GM21528 (cell line): ENCODE results near the gene THEM5.

Experiments
- ATAC-seq: cut with Tn5 transposase; IDR thresholded peaks from one replicate; pipeline ENCODE4 v1.9.1; 2021; ENCODE audit warnings: mild to moderate bottlenecking, moderate library complexity; ENCODE audit not compliant: unreplicated experiment, low FRiP score

The THEM5 gene

GRCh38 chr1:151823175-151823574, 30.3 kb downstream of the THEM5 start:
- no peak for ATAC-seq

- no peak for ATAC-seq
Measured at GRCh38 chr1:151822404-151822803, 31.1 kb downstream of the THEM5 start.

GRCh38 chr1:151820940-151821339, 32.6 kb downstream of the THEM5 start:
- ATAC-seq: no peak

GRCh38 chr1:151819976-151820623, 33.4 kb downstream of the THEM5 start:
- no peak for ATAC-seq

- ATAC-seq: no peak
Measured at GRCh38 chr1:151819227-151819835, 34.2 kb downstream of the THEM5 start.

- ATAC-seq: no peak
Measured at GRCh38 chr1:151817353-151817730, 36.2 kb downstream of the THEM5 start.

GRCh38 chr1:151816548-151817352, 36.8 kb downstream of the THEM5 start:
- no peak for ATAC-seq

- ATAC-seq: no peak
Measured at GRCh38 chr1:151815716-151816327, 37.7 kb downstream of the THEM5 start.

- ATAC-seq: no peak
Measured at GRCh38 chr1:151814971-151815545, 38.5 kb downstream of the THEM5 start.

- ATAC-seq: no peak
Measured at GRCh38 chr1:151814426-151814825, 39.1 kb downstream of the THEM5 start.

GRCh38 chr1:151813271-151813977, 40.1 kb downstream of the THEM5 start:
- ATAC-seq: no peak

GRCh38 chr1:151811181-151811580, 42.3 kb downstream of the THEM5 start:
- no peak for ATAC-seq

GRCh38 chr1:151809985-151810556, 43.4 kb downstream of the THEM5 start:
- no peak for ATAC-seq

GRCh38 chr1:151809290-151809984, 44.1 kb downstream of the THEM5 start:
- no peak for ATAC-seq

- no peak for ATAC-seq
Measured at GRCh38 chr1:151807766-151808165, 45.7 kb downstream of the THEM5 start.

GRCh38 chr1:151807131-151807530, 46.4 kb downstream of the THEM5 start:
- no peak for ATAC-seq

- ATAC-seq: no peak
Measured at GRCh38 chr1:151806170-151806569, 47.3 kb downstream of the THEM5 start.

- ATAC-seq: no peak
Measured at GRCh38 chr1:151805066-151805820, 48.3 kb downstream of the THEM5 start, which contains the start of gene LINGO4. Gene LINGO4, minus strand, starts transcription at chr1:151805419. Its CDS starts 2,715 bp downstream, at chr1:151802704.
